NCI-H774 (cell line): ENCODE data around the gene EYA3.
"Not testable (repeated sequence)": the region's sequence is repeated elsewhere in the genome, so short reads cannot be mapped to it uniquely, and the experiment has no call there.

Source experiments
- DNase-seq: peaks from one replicate; lab custom pipeline; 2025; lab: John Stamatoyannopoulos, UW

Gene EYA3

GRCh38 chr1:28028873-28029654 lies 59.3 kb downstream of the EYA3 start:
- no peak for DNase-seq

GRCh38 chr1:28027660-28028059 lies 60.8 kb downstream of the EYA3 start:
- DNase-seq: no peak

GRCh38 chr1:28027238-28027637 lies 61.2 kb downstream of the EYA3 start:
- no peak for DNase-seq

- DNase-seq: no peak
Observed at GRCh38 chr1:28026329-28026728, 62.1 kb downstream of the EYA3 start.

GRCh38 chr1:28021064-28021463 lies 67.3 kb downstream of the EYA3 start:
- no peak for DNase-seq

- no peak for DNase-seq
Observed at GRCh38 chr1:28010969-28011368, 77.4 kb downstream of the EYA3 start.

- not testable (repeated sequence) for DNase-seq
Observed at GRCh38 chr1:28003117-28003516, 85.3 kb downstream of the EYA3 start.

GRCh38 chr1:28002600-28002999 lies 85.8 kb downstream of the EYA3 start:
- DNase-seq: no peak

- DNase-seq: no peak
Observed at GRCh38 chr1:27999055-27999454, 89.4 kb downstream of the EYA3 start.

- not testable (repeated sequence) for DNase-seq
Observed at GRCh38 chr1:27994526-27994925, 93.9 kb downstream of the EYA3 start.

GRCh38 chr1:27994060-27994459 lies 94.3 kb downstream of the EYA3 start:
- DNase-seq: no peak

GRCh38 chr1:27993241-27993640 lies 95.2 kb downstream of the EYA3 start:
- no peak for DNase-seq

- DNase-seq: no peak
Observed at GRCh38 chr1:27992276-27992675, 96.1 kb downstream of the EYA3 start.

GRCh38 chr1:27990920-27991537 lies 97.4 kb downstream of the EYA3 start:
- DNase-seq: no peak

- DNase-seq: no peak
Observed at GRCh38 chr1:27981145-27981544, 107.3 kb downstream of the EYA3 start.

GRCh38 chr1:27980216-27980845 lies 108.1 kb downstream of the EYA3 start:
- DNase-seq: no peak

GRCh38 chr1:27979859-27980201 lies 108.6 kb downstream of the EYA3 start:
- DNase-seq: no peak

GRCh38 chr1:27979151-27979858 lies 109.1 kb downstream of the EYA3 start:
- DNase-seq: no peak

- DNase-seq: no peak
Observed at GRCh38 chr1:27974417-27974781, 114.0 kb downstream of the EYA3 start.

GRCh38 chr1:27973771-27974416 lies 114.5 kb downstream of the EYA3 start:
- no peak for DNase-seq

GRCh38 chr1:27972141-27972540 lies 116.3 kb downstream of the EYA3 start:
- no peak for DNase-seq

GRCh38 chr1:27971674-27972073 lies 116.7 kb downstream of the EYA3 start:
- DNase-seq: no peak
